NCI-H345 treated with DMSO at 0.1 percent for 48 hours (cell line): ENCODE measurements around the gene GUCY2F.

Experiments used
- DNase-seq: peaks from one replicate; lab custom pipeline; 2025; ENCODE audit not compliant: unreplicated experiment; lab: John Stamatoyannopoulos, UW

Gene GUCY2F

GRCh38 chrX:109481986-109482385, at the start of gene GUCY2F:
TSS of gene GUCY2F (minus strand) at chrX:109482086. CDS start at chrX:109475936, 6,150 bp downstream.
- no peak for DNase-seq

- no peak for DNase-seq
These were observed 37.1 kb upstream of the GUCY2F start for GRCh38 chrX:109519001-109519400.

GRCh38 chrX:109511113-109511512, 29.2 kb upstream of the GUCY2F start:
- no peak for DNase-seq

- DNase-seq, result no peak
These were observed 27.0 kb upstream of the GUCY2F start for GRCh38 chrX:109508915-109509314.

GRCh38 chrX:109501176-109501575, 19.3 kb upstream of the GUCY2F start:
- no peak for DNase-seq

GRCh38 chrX:109498434-109498833, 16.5 kb upstream of the GUCY2F start:
- DNase-seq, result no peak

- no peak for DNase-seq
These were observed 7.3 kb upstream of the GUCY2F start for GRCh38 chrX:109489174-109489573.

GRCh38 chrX:109487640-109488039, 5.8 kb upstream of the GUCY2F start:
- no peak for DNase-seq

GRCh38 chrX:109485470-109486340, 3.8 kb upstream of the GUCY2F start:
- peak; percentile 60 for DNase-seq

GRCh38 chrX:109484886-109485285, 3.0 kb upstream of the GUCY2F start:
- DNase-seq, result no peak

GRCh38 chrX:109475174-109475891, 6.6 kb downstream of the GUCY2F start:
- peak; percentile 0 for DNase-seq

GRCh38 chrX:109472939-109473735, 8.7 kb downstream of the GUCY2F start:
- DNase-seq, result no peak

- DNase-seq, result peak; percentile 23
These were observed 17.7 kb downstream of the GUCY2F start for GRCh38 chrX:109464231-109464630.

- DNase-seq, result no peak
These were observed 18.1 kb downstream of the GUCY2F start for GRCh38 chrX:109463784-109464183.

GRCh38 chrX:109448282-109448938, 33.5 kb downstream of the GUCY2F start:
- no peak for DNase-seq

- no peak for DNase-seq
These were observed 40.6 kb downstream of the GUCY2F start for GRCh38 chrX:109441266-109441665.

GRCh38 chrX:109440475-109440874, 41.4 kb downstream of the GUCY2F start:
- no peak for DNase-seq

GRCh38 chrX:109409181-109409580, 72.7 kb downstream of the GUCY2F start:
- DNase-seq, result no peak

- DNase-seq, result no peak
These were observed 78.0 kb downstream of the GUCY2F start for GRCh38 chrX:109403922-109404321.

- no peak for DNase-seq
These were observed 82.1 kb downstream of the GUCY2F start for GRCh38 chrX:109399831-109400230.

- DNase-seq, result no peak
These were observed 83.1 kb downstream of the GUCY2F start for GRCh38 chrX:109398833-109399232.
